Testis (tissue), 2 donors: ENCODE measurements around the gene OR2T3.
"Not testable (repeated sequence)": the region's sequence is repeated elsewhere in the genome, so short reads cannot be mapped to it uniquely, and the experiment has no call there.

Source experiments
- CTCF ChIP-seq, 3 experiments: fragments of 450-650 bp in 2 of 3; fragments of 200-600 bp in 1 of 3; sonication (generic) in 1 of 3; IDR thresholded peaks; one replicate each; pipeline ENCODE4 v1.5.1; 2016 to 2019; ENCODE audit warnings: antibody characterized with exemption in 3 of 3, mild to moderate bottlenecking in 2 of 3, moderate library complexity in 1 of 3
- POLR2A ChIP-seq: fragments of 450-650 bp; IDR thresholded peaks from one replicate; pipeline ENCODE4 v1.6.1; 2017; ENCODE audit warnings: antibody characterized with exemption, mild to moderate bottlenecking, moderate library complexity

- not testable (repeated sequence) for TF ChIP-seq CTCF (IDR thresholded peaks at IDR 0.05); POLR2A
Observed at GRCh38 chr1:248475660-248476059, 2.5 kb downstream of the OR2T3 start.
